C4-2B (cell line): ENCODE results near the gene HAGHL.

Experiments
- CTCF ChIP-seq: fragments of 450-650 bp; conservative IDR thresholded peaks from 2 replicates; pipeline ENCODE4 v1.5.1; 2017; ENCODE audit warnings: mild to moderate bottlenecking
- ZFX ChIP-seq: fragments of 450-650 bp; IDR thresholded peaks from 2 replicates; pipeline ENCODE4 v1.6.1; 2017

- TF ChIP-seq CTCF (no peak), ZFX (no peak)
Observed at GRCh38 chr16:733382-734207, 6.7 kb downstream of the HAGHL start.
